Endothelial cell of umbilical vein (primary cell): Measurements from ENCODE around the gene HERPUD1.

Source experiments
- CTCF ChIP-seq, 2 donors: IDR thresholded peaks; 1 replicate in 1 of 2; 2 replicates in 1 of 2; pipeline ENCODE4 v1.5.1; 2011; ENCODE audit warnings: low read length in 2 of 2, mild to moderate bottlenecking in 2 of 2, moderate library complexity in 2 of 2, control low read depth in 1 of 2, inconsistent platforms in 1 of 2, low read depth in 1 of 2; ENCODE audit not compliant: insufficient read depth in 1 of 2; ENCODE audit errors: extremely low read depth in 1 of 2
- EZH2 ChIP-seq: IDR thresholded peaks from 2 replicates; pipeline ENCODE4 v1.6.1; 2012; ENCODE audit warnings: borderline replicate concordance, low read depth, mild to moderate bottlenecking, moderate library complexity, low read length, inconsistent platforms; ENCODE audit not compliant: severe bottlenecking
- GATA2 ChIP-seq: IDR thresholded peaks from 2 replicates; pipeline ENCODE4 v1.7.0; 2011; ENCODE audit warnings: low read depth, mild to moderate bottlenecking, moderate library complexity, mixed read lengths, low read length; ENCODE audit not compliant: insufficient read length, insufficient read depth
- MAX ChIP-seq: IDR thresholded peaks from 2 replicates; pipeline ENCODE4 v1.6.1; 2011; ENCODE audit not compliant: insufficient read depth, insufficient read length
- MYC ChIP-seq: IDR thresholded peaks from one replicate; pipeline ENCODE4 v1.6.1; 2011; ENCODE audit warnings: mild to moderate bottlenecking, low read depth, low read length
- POLR2A ChIP-seq: IDR thresholded peaks from 2 replicates; pipeline ENCODE4 v1.6.1; 2012; ENCODE audit warnings: low read depth, mild to moderate bottlenecking, control low read depth, low read length
- POLR2AphosphoS5 ChIP-seq: IDR thresholded peaks from 2 replicates; pipeline ENCODE4 v1.6.1; 2012; ENCODE audit warnings: low read depth, mild to moderate bottlenecking, control low read depth, low read length, moderate library complexity; ENCODE audit not compliant: insufficient read depth

GRCh38 chr16:56980792-56981724 lies 49.1 kb downstream of the HERPUD1 start:
- TF ChIP-seq CTCF (IDR thresholded peaks at IDR 0.05; ENCODE audit: extremely low read depth in 1 of 2, insufficient read depth in 1 of 2, low read depth in 1 of 2, low read length in 2 of 2), result no peak
- TF ChIP-seq POLR2AphosphoS5, result no peak
- no peak for TF ChIP-seq GATA2
- no peak for TF ChIP-seq POLR2A
- no peak for TF ChIP-seq EZH2
- no peak for TF ChIP-seq MAX
- no peak for TF ChIP-seq MYC
